Measurements from ENCODE around the gene TIGAR. TPM values are rescaled to one million over a fixed set of nuclear protein-coding genes. Genes with fewer than 3 reads are reported as not detected.
A peak's percentile ranks its signal among the peaks of the same experiment; 100 is the strongest.

Gene TIGAR
- total RNA-seq, 1 experiment from 2014 or later, result 27.5 TPM

DNA sequence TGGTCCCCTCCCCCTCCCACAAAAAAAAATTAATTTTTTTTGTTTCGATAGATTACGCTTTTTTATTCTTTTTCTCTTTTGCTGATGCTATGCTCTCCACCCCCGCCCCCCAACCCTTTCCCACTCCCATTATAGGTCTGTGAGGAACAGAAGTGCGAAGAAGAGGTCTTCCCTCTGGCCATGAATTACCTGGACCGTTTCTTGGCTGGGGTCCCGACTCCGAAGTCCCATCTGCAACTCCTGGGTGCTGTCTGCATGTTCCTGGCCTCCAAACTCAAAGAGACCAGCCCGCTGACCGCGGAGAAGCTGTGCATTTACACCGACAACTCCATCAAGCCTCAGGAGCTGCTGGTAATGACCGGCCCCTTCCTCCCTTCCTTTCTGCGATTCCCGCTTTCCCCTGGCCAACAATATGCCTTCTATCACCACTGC is 45.1 kb upstream of the TIGAR start:
- peaks cover 2 to 3% of the 10 kb centered on the region in 2 experiments; a peak in 2 of 5 replicates for H3K9me3 Mint-ChIP-seq
- Histone ChIP-seq H3K23me2 (ENCODE audit: insufficient read length, low read depth, low read length, poor library complexity, severe bottlenecking) (peaks cover 40% of the 10 kb centered on the region), H2BK120ac (ENCODE audit: low read depth, low read length, poor library complexity, severe bottlenecking) (no peak overlapping the region), H3K56ac (ENCODE audit: insufficient read length, low read depth, low read length) (no peak overlapping the region), H3K27ac (ENCODE audit: insufficient read length, low read depth, low read length) (no peak overlapping the region), H2BK15ac (ENCODE audit: low read depth, low read length) (no peak overlapping the region), H3K4me1 (ENCODE audit: insufficient read depth, low read length) (peaks cover 9% of the 10 kb centered on the region), H2AFZ (ENCODE audit: low read length) (no peak overlapping the region), H3K18ac (ENCODE audit: insufficient read length, low read depth, low read length) (no peak overlapping the region), H4K5ac (ENCODE audit: insufficient read length, low read depth, low read length) (no peak overlapping the region), H2BK12ac (ENCODE audit: insufficient read length, low read depth, low read length) (no peak overlapping the region), H4K8ac (replicated peaks; ENCODE audit: insufficient read length, low read depth, low read length) (no peak overlapping the region), H2BK5ac (ENCODE audit: insufficient read length, low read length) (no peak overlapping the region), H4K91ac (ENCODE audit: insufficient read length, low read depth, low read length) (no peak overlapping the region), H3T11ph (ENCODE audit: low read length) (no peak overlapping the region), H2AK5ac (ENCODE audit: insufficient read length, low read length) (no peak overlapping the region), H3K23ac (ENCODE audit: insufficient read length, low read depth, low read length) (no peak overlapping the region), H2BK20ac (ENCODE audit: low read depth, low read length, poor library complexity, severe bottlenecking) (no peak overlapping the region), H3K79me1 (ENCODE audit: insufficient read depth, low read depth, low read length, poor library complexity, severe bottlenecking) (peaks cover 2% of the 10 kb centered on the region), H3K14ac (ENCODE audit: insufficient read depth, low read length) (no peak overlapping the region), H3K9ac (ENCODE audit: extremely low read depth, insufficient read length, low read length) (peak overlapping the region; percentile 83), H3K4me2 (ENCODE audit: insufficient read depth, insufficient read length, low read length) (peak overlapping the region; percentile 77), H3K79me2 (ENCODE audit: insufficient read depth, low read length) (peaks cover 20% of the 10 kb centered on the region), H3K27me3 (ENCODE audit: insufficient read depth, low read length) (no peaks in the 10 kb centered on the region; the same call in 1 of the 2 replicates), H3K9me3 (ENCODE audit: control insufficient read depth, low read depth, low read length) (no peaks in the 10 kb centered on the region), H3K4ac (ENCODE audit: low read depth, low read length) (no peak overlapping the region), H4K20me1 (ENCODE audit: control insufficient read depth, insufficient read depth, insufficient read length) (peaks cover 4% of the 10 kb centered on the region)
- H3K4me1 Mint-ChIP-seq, result peaks cover 39 to 48% of the 10 kb centered on the region in 2 experiments
- peak overlapping the region in 2 of 3 experiments; percentile 21 to 98; a peak in 5 of 7 replicates for H3K27ac Mint-ChIP-seq
- no CpG with 5 or more reads among the region's 14 CpGs for WGBS (ENCODE audit: extremely low coverage, insufficient read length, low lambda C conversion rate)
- H3K36me3 Mint-ChIP-seq (ENCODE audit: insufficient read depth in 1 of 3, low read depth in 3 of 3), result peaks cover 49 to 52% (median 51%) of the 10 kb centered on the region in 3 experiments
- DNase-seq, result peak; percentile 57
- peaks cover 38% of the 10 kb centered on the region for H3K27me3 Mint-ChIP-seq (ENCODE audit: low read depth)
- TF ChIP-seq, protein P1, sequence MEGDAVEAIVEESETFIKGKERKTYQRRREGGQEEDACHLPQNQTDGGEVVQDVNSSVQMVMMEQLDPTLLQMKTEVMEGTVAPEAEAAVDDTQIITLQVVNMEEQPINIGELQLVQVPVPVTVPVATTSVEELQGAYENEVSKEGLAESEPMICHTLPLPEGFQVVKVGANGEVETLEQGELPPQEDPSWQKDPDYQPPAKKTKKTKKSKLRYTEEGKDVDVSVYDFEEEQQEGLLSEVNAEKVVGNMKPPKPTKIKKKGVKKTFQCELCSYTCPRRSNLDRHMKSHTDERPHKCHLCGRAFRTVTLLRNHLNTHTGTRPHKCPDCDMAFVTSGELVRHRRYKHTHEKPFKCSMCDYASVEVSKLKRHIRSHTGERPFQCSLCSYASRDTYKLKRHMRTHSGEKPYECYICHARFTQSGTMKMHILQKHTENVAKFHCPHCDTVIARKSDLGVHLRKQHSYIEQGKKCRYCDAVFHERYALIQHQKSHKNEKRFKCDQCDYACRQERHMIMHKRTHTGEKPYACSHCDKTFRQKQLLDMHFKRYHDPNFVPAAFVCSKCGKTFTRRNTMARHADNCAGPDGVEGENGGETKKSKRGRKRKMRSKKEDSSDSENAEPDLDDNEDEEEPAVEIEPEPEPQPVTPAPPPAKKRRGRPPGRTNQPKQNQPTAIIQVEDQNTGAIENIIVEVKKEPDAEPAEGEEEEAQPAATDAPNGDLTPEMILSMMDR (conservative IDR thresholded peaks at IDR 0.05), result no peak
- H3K4me3 Mint-ChIP-seq, result peak overlapping the region; percentile 88 to 98
